Measurements from ENCODE around the gene BAIAP3. TPM values are rescaled to one million over a fixed set of nuclear protein-coding genes. Genes with fewer than 3 reads are reported as not detected.
"Not testable (repeated sequence)": the region's sequence is repeated elsewhere in the genome, so short reads cannot be mapped to it uniquely, and the experiment has no call there.

BAIAP3 gene
- total and polyA plus RNA-seq, 10 of the 15 experiments (the other 5 are each of a cell fraction or from before 2014, with no cell fraction given) = 0.03 to 0.56 (median 0.17) TPM; not detected in 3

DNA sequence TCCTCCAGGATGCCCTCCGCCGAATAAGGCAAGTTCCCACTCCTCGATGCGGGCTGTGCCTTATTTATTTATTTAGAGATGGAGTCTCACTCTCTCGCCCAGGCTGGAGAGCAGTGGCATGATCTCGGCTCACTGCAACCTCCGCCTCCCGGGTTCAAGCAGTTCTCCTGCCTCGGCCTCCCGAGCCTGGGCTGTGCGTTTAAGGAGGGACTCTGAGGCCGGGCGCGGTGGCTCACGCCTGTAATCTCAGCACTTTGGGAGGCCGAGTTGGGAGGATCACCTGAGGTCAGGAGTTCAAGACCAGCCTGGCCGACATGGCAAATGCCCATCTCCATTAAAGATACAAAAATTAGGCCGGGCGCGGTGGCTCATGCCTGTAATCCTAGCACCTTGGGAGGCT, 5.3 kb upstream of the BAIAP3 start:
- ATAC-seq; SMC1A ChIA-PET (ENCODE audit: uncharacterized antibody, unreplicated experiment); H3K9ac ChIP-seq (ENCODE audit: control insufficient read depth, insufficient read depth, low read length); H4K20me1 ChIP-seq (ENCODE audit: control insufficient read depth, insufficient read depth); BruUV-seq (replicated peaks); H3K9me3 ChIP-seq (replicated peaks; ENCODE audit: control insufficient read depth, insufficient read depth, low read length); in situ Hi-C loops (cut with MboI); POLR2A ChIA-PET; H3K4me3 ChIP-seq; RAD21 ChIA-PET (ENCODE audit: unreplicated experiment); H3K36me3 ChIP-seq (ENCODE audit: control insufficient read depth in 2 of 2, insufficient read depth in 2 of 2, low read length in 1 of 2); H2AFZ ChIP-seq (ENCODE audit: control insufficient read depth, low read depth, low read length); FAIRE-seq; CTCF ChIA-PET; H3K79me2 ChIP-seq (ENCODE audit: control insufficient read depth, insufficient read depth, low read length); H3K27me3 ChIP-seq (replicated peaks in 1 of 2; ENCODE audit: control insufficient read depth in 2 of 2, insufficient read depth in 2 of 2, low read length in 1 of 2); intact Hi-C loops (cut with micrococcal nuclease; ENCODE audit: unreplicated experiment); DNase-seq (ENCODE audit: low read depth, low spot score); H3K4me2 ChIP-seq (ENCODE audit: control insufficient read depth, insufficient read depth); H3K27ac ChIP-seq (ENCODE audit: control insufficient read depth, insufficient read depth): not testable (repeated sequence)
- H3K4me1 ChIP-seq (ENCODE audit: control insufficient read depth, insufficient read depth, low read length) = peaks cover 13% of the 10 kb centered on the region; the same call in 1 of the 2 replicates
- 93% methylated on average over 18 of the region's 20 CpGs for WGBS (ENCODE audit: insufficient coverage, insufficient replicate concordance, low lambda C conversion rate, missing lambda C conversion rate)

DNA sequence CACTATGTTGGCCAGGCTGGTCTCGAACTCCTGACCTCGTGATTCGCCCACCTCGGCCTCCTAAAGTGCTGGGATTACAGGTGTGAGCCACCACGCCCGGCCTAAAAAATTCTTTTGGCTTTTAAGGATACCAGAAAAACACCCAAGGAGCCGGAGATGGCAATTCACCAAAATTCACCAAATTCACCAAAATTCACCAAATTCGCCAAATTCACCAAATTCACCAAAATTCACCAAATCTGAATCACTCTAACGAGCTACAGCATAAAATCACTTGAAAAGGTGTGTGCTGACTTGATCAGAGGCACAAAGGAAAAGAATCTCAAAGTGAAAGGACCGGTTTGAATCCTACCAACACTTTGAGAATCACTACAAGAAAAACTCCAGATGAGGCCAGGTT, 4.5 kb upstream of the BAIAP3 start:
- BruUV-seq (replicated peaks); H3K79me2 ChIP-seq (ENCODE audit: control insufficient read depth, insufficient read depth, low read length); intact Hi-C loops (cut with micrococcal nuclease; ENCODE audit: unreplicated experiment); in situ Hi-C loops (cut with MboI); FAIRE-seq; H3K9me3 ChIP-seq (replicated peaks; ENCODE audit: control insufficient read depth, insufficient read depth, low read length); H3K9ac ChIP-seq (ENCODE audit: control insufficient read depth, insufficient read depth, low read length); RAD21 ChIA-PET (ENCODE audit: unreplicated experiment); H3K27ac ChIP-seq (ENCODE audit: control insufficient read depth, insufficient read depth); CTCF ChIA-PET; H2AFZ ChIP-seq (ENCODE audit: control insufficient read depth, low read depth, low read length); H3K4me3 ChIP-seq; H3K36me3 ChIP-seq (ENCODE audit: control insufficient read depth in 2 of 2, insufficient read depth in 2 of 2, low read length in 1 of 2); H3K27me3 ChIP-seq (replicated peaks in 1 of 2; ENCODE audit: control insufficient read depth in 2 of 2, insufficient read depth in 2 of 2, low read length in 1 of 2); H3K4me2 ChIP-seq (ENCODE audit: control insufficient read depth, insufficient read depth); POLR2A ChIA-PET; DNase-seq (ENCODE audit: low read depth, low spot score); ATAC-seq; H4K20me1 ChIP-seq (ENCODE audit: control insufficient read depth, insufficient read depth): not testable (repeated sequence)
- 81% methylated on average over 10 of the region's 10 CpGs for WGBS (ENCODE audit: insufficient coverage, insufficient replicate concordance, low lambda C conversion rate, missing lambda C conversion rate)
- SMC1A ChIA-PET (ENCODE audit: uncharacterized antibody, unreplicated experiment) = interaction anchor here (0.9 kb wide), 1 partner anchor 16 kb away, joined by 3 read pairs; no protein-coding TSS in a partner anchor
- peaks cover 13% of the 10 kb centered on the region; the same call in 1 of the 2 replicates for H3K4me1 ChIP-seq (ENCODE audit: control insufficient read depth, insufficient read depth, low read length)
